Heart right ventricle (tissue), 16 donors: ENCODE results near the gene CD209. TPM values are rescaled to one million over a fixed set of nuclear protein-coding genes. Genes with fewer than 3 reads are reported as not detected.
"Not testable (repeated sequence)": the region's sequence is repeated elsewhere in the genome, so short reads cannot be mapped to it uniquely, and the experiment has no call there.

Experiments used
- ATAC-seq, 8 donors: fragments of 200-7000 bp; cut with Tn5 transposase; one replicate each; pipeline ENCODE4 v1.9.1; 2020; ENCODE audit warnings: mild to moderate bottlenecking in 8 of 8, moderate library complexity in 8 of 8, moderate number of reproducible peaks in 1 of 8
- DNase-seq, 2 donors: peaks; one replicate each; pipeline ENCODE4 v3.0.0-alpha.2; 2020
- H3K27ac ChIP-seq, 10 donors: fragments of 200-600 bp; sonication (generic) in 2 of 10; one replicate each; pipeline versions ENCODE4 v1.5.0 to v1.8.0; 2020 to 2022; ENCODE audit warnings: mild to moderate bottlenecking in 3 of 10
- H3K27me3 ChIP-seq, 7 donors: fragments of 200-600 bp; one replicate each; pipeline ENCODE4 v1.8.0; 2021 to 2022; ENCODE audit warnings: mild to moderate bottlenecking in 2 of 7
- H3K36me3 ChIP-seq, 9 donors: fragments of 200-600 bp; sonication (generic) in 1 of 9; one replicate each; pipeline versions ENCODE4 v1.5.0 to v1.8.0; 2020 to 2022; ENCODE audit warnings: mild to moderate bottlenecking in 2 of 9
- H3K4me1 ChIP-seq, 9 donors: fragments of 200-600 bp; sonication (generic) in 1 of 9; one replicate each; pipeline versions ENCODE4 v1.5.0 to v1.8.0; 2020 to 2022; ENCODE audit warnings: mild to moderate bottlenecking in 4 of 9
- H3K4me3 ChIP-seq, 10 donors: fragments of 200-600 bp; sonication (generic) in 2 of 10; one replicate each; pipeline versions ENCODE4 v1.5.0 to v1.8.0; 2020 to 2022; ENCODE audit warnings: mild to moderate bottlenecking in 7 of 10, moderate library complexity in 2 of 10
- H3K9me3 ChIP-seq, 11 donors: fragments of 200-600 bp in 10 of 11; sonication (generic) in 2 of 11; one replicate each; pipeline versions ENCODE4 v1.5.0 to v1.8.0; 2013 to 2022; ENCODE audit warnings: mild to moderate bottlenecking in 2 of 11, control low read depth in 1 of 11, moderate library complexity in 1 of 11
- CTCF ChIP-seq, 9 donors: fragments of 200-600 bp; sonication (generic) in 2 of 9; IDR thresholded peaks; one replicate each; pipeline versions ENCODE4 v1.5.0 to v1.8.0; 2021 to 2022; ENCODE audit warnings: antibody characterized with exemption in 9 of 9, mild to moderate bottlenecking in 5 of 9, moderate library complexity in 1 of 9
- WGBS, 2 donors: extraction: QIAGEN DNeasy Blood & Tissue Kit; methylation state at CpG; one replicate each; pipeline ENCODE4 v1.1.7; 2013; ENCODE audit warnings: inconsistent platforms in 1 of 2; 5-methylcytosine and 5-hydroxymethylcytosine counted together
- intact Hi-C, 10 donors: fragments of 100-400 bp; cut with DNase I; formaldehyde crosslinking; loops; one replicate each; pipeline versions ENCODE4 v1.11.1 to v1.14.2; 2022
- polyA plus RNA-seq, 2 donors: library from polyadenylated mRNA; stranded (reverse); fragments of 200-250 nt; gene quantifications; one replicate each; pipeline ENCODE4 v1.2.3, GENCODE V29; 2013
- total RNA-seq, 10 donors: library from RNA; stranded (reverse); fragmentation: NEBNext Ultra II Directional in 3 of 10; extraction: Animal tissue kit (Norgen Biotek cat#: 25700) in 3 of 10; gene quantifications; one replicate each; pipeline versions ENCODE4 v1.2.1 to v1.2.4, GENCODE V29; 2021 to 2023
- donor health status: Arrhythmogenic right ventricular cardiomyopathy.
- donor health status: ischemic (EF 13 %, LVEDD 7.1; RV severe dilation, severe dysfunction).
- donor health status: healthy with polysubstance abuse.
- donor health status: DM: no; HTN: yes; CAD: no.
- donor health status: DM: no; HTN: no; CAD: no.
- donor health status: ischemic (EF 25% LVEDD 6.9; RV normal size, moderate dysfunction).
- donor health status: ischemic (EF 25% LVEDD 5.7; RV mildly dilated, moderate dysfunction).
- donor health status: healthy.
- donor health status: DM: yes; HTN: yes; CAD: no.
- donor health status: Ischemic cardiomyopathy.
- donor health status: ischemic (EF 35%, LVEDD 5.7; RV mildly dilated, moderate dysfunction).
- donor health status: nonischemic (EF 11% LVEDD 7.7; RV severe dilation, severe dysfunction).
- donor health status: DM: yes; HTN: yes; CAD: no.
- donor health status: PGD.
- donor health status: ischemic (EF 29% LVEDD 5.4; RV normal size, mild dysfunction).
- donor health status: nonischemic (EF 23%, LVEDD 6.1; RV moderate dilation, normal function).

Gene CD209
- total and polyA plus RNA-seq, 12 donors, result 0.54 to 29.6 (median 3.8) TPM

- 31 to 40% methylated on average over 4 of the region's 4 CpGs for WGBS, 2 donors
- no peak for DNase-seq
These were observed 8.9 kb upstream of the CD209 start for GRCh38 chr19:7756258-7756657.

GRCh38 chr19:7751157-7751783 lies 3.9 kb upstream of the CD209 start:
- Histone ChIP-seq H3K4me1 (no peaks in the 10 kb centered on the region), H3K36me3 (no peaks in the 10 kb centered on the region), H3K4me3 (no peak overlapping the region), H3K9me3 (peaks cover 0 to 16% (median 8%) of the 10 kb centered on the region in 11 donors), H3K27me3 (peaks cover 0 to 39% (median 12%) of the 10 kb centered on the region in 7 donors), H3K27ac (no peak overlapping the region)
- TF ChIP-seq CTCF (IDR thresholded peaks at IDR 0.05), result no peak
- WGBS, 2 donors, result 67 to 70% methylated on average over 12 of the region's 12 CpGs
- ATAC-seq, result no peak
- no peak for DNase-seq
- intact Hi-C loops, result no loop called here

More at GRCh38 chr19:7756258-7756657, 8.9 kb upstream of the CD209 start:
- Histone ChIP-seq H3K4me1 (no peaks in the 10 kb centered on the region), H3K27ac (no peak overlapping the region), H3K27me3 (peaks cover 0 to 16% (median 8%) of the 10 kb centered on the region in 7 donors), H3K4me3 (no peak overlapping the region), H3K9me3 (peaks cover 0 to 58% (median 29%) of the 10 kb centered on the region in 11 donors), H3K36me3 (no peaks in the 10 kb centered on the region)
- intact Hi-C loops, result no loop called here
- no peak for ATAC-seq
- no peak for TF ChIP-seq CTCF (IDR thresholded peaks at IDR 0.05)

- Histone ChIP-seq H3K36me3 (no peaks in the 10 kb centered on the region), H3K4me3 (no peak overlapping the region), H3K4me1 (no peaks in the 10 kb centered on the region), H3K27me3 (peaks cover 0 to 39% (median 19%) of the 10 kb centered on the region in 7 donors), H3K9me3 (peaks cover 0 to 4% (median 0%) of the 10 kb centered on the region in 11 donors), H3K27ac (no peak overlapping the region)
- 23 to 29% methylated on average over 4 of the region's 4 CpGs for WGBS, 2 donors
- TF ChIP-seq CTCF (IDR thresholded peaks at IDR 0.05), result no peak
- no peak for ATAC-seq
- intact Hi-C loops, result no loop called here
- DNase-seq, result no peak
These were observed 1.4 kb upstream of the CD209 start for GRCh38 chr19:7748756-7749155.

GRCh38 chr19:7748171-7748570 lies 837 bp upstream of the CD209 start:
- intact Hi-C loops, result no loop called here
- 64 to 69% methylated on average over 2 of the region's 2 CpGs for WGBS, 2 donors
- DNase-seq, result no peak
- ATAC-seq, result no peak
- peaks cover 0 to 39% (median 19%) of the 10 kb centered on the region in 7 donors for H3K27me3 ChIP-seq
- no peak overlapping the region for H3K4me3 ChIP-seq
- TF ChIP-seq CTCF (IDR thresholded peaks at IDR 0.05), result no peak
- H3K36me3 ChIP-seq, result no peaks in the 10 kb centered on the region
- no peak overlapping the region for H3K27ac ChIP-seq
- peaks cover 0 to 4% (median 0%) of the 10 kb centered on the region in 11 donors for H3K9me3 ChIP-seq
- H3K4me1 ChIP-seq, result no peaks in the 10 kb centered on the region

- Histone ChIP-seq H3K27me3 (peaks cover 0 to 34% (median 19%) of the 10 kb centered on the region in 7 donors), H3K27ac (peak overlapping the region in 1 of 10 donors; percentile 73), H3K4me3 (peak overlapping the region in 3 of 10 donors; percentile 8 to 40 (median 15))
- 65 to 66% methylated on average over 4 of the region's 4 CpGs for WGBS, 2 donors
- ATAC-seq, result peak in 1 of 8 donors; percentile 20
- H3K36me3 ChIP-seq, H3K4me1 ChIP-seq, DNase-seq, intact Hi-C loops, H3K9me3 ChIP-seq: not testable (repeated sequence)
These were observed 1.0 kb downstream of the CD209 start for GRCh38 chr19:7746306-7746705.
